Measurements from ENCODE around the gene CAST.

Gene CAST

DNA sequence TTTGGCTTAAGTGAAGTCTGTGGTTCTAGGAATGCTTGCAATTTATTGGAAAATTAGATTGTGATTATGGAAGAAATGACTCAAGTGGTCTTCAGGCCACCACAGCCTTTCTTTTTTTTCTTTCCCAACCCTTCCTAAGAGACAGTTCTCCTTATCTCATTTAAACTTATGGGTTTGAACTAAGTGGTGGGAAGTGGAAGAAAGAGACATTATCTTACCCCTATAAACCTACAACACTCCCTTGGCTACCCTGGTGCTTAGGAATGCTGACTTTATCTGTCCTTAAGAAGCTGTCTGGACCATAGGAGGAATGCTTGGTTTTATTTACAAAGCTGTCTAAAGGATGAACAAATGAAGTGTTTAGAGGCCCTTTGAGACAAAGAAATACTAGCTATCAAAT lies 150.7 kb downstream of the CAST start:
- DNase-seq (ENCODE audit: low read depth in 2 of 3, low spot score in 1 of 3), result no peak

DNA sequence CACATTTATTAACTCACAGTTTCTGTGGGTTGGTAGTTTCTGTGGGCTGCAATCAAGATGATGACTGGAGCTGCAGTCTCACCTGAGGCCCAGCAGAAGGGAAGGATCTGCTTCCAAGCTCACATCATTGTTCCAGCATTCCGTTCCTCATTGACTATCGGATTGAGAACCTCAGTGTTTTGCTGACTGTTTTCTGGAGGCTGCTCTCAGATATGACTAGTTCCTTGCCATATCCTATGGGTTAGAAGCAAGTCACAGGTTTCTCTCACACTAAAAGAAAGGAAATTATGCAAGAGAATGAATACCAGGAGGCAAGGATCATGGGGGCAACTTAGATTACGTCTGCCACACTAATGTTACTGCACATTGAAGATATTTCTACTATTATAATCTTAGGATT lies 151.9 kb downstream of the CAST start:
- DNase-seq (ENCODE audit: low read depth in 2 of 3, low spot score in 1 of 3), result no peak

DNA sequence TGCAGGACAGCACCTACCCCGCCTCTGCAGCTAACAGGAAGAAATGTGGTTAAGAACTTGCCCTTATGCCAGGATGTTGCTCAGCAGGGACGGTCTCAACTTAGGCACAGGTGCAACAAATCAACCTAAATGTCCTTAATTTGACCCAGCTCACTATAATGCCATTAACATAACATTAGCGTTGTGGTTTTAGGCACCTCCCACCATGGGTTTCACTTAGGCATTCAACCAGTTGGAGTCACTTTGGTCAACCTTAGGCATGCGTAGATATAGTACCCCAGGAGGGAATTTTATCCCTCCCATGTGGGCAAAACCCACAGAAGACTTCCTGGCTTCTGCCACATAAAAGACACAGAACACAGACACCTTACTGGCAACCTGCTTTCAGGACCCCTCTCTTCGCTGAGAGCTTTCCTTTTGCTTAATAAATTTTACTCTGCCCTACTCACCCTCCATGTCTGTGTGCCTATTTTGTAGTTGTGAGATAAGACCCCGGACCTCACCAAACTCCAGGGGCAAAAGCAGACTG lies 154.3 kb downstream of the CAST start:
- DNase-seq (ENCODE audit: low read depth in 2 of 3, low spot score in 1 of 3), result peak in 2 of 3 donors; percentile 10 to 46

DNA sequence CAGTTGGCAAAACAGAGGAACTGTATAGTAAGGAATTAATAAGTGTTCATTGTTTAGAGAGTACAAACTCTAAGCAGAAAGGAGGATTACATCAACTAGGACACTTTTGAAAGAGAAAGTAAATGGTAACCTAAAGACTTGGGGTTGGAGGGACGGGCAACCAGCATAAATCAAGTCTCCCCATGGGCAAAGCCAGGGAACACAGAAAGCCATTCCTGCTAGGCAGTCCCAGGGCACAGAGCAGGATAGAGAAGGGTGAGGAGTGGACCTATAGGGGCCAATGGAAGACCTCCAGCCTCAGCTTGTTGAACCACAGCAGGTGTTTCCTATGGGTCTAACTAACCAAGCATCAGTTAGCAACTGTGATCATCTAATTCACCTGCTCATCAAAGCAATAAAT lies 154.8 kb downstream of the CAST start:
- no peak for DNase-seq (ENCODE audit: low read depth in 2 of 3, low spot score in 1 of 3)

DNA sequence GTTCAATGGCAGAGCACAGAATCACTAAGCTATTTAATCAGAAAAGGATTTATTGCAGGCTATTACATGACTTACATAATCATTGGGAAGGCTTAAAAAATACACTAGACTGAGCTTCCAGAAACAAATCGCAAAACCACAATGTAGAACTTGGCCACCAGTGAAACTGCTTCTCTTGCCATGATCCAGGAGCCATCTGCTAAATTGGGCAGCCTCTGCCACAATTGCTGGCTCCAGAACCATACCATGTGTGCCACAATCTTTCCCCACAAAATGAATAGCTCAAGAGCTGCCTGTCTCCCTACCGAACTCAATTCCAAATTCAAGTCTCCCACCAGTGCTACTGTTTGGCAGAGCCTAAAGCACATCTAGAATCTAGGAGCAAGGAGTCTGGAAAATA lies 155.3 kb downstream of the CAST start:
- no peak for DNase-seq (ENCODE audit: low read depth in 2 of 3, low spot score in 1 of 3)

DNA sequence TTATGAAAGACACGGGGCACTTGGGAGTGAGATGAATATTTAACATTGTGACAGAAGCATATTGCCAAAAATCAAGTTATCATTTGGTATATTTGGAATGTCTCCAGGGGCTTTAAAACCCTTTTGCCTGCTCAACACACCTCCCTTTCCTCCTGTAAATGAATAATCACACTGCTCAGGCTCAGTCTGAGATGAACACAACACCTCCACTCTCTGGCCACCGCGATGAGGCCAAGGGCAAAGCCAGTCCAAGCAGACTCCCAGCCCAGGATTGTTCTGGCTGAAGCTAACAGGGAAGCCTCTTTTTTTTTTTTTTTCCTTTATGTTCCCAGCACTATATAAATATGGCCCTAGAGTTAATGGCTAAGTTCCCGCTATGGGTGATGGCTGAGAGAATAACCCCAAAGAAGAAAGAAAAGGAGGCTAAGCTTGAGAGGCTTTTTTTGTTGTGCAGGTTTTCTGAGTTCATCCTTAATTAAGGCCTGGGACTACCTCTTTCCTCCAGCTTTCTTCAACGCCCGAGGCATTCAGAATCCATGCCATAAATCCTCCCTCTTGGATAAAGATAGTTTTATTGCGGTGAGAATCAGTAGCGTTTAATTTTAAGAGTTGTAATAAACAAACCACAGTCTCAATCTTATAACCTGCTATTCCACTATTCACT lies 156.1 kb downstream of the CAST start:
- no peak for DNase-seq (ENCODE audit: low read depth in 2 of 3, low spot score in 1 of 3)

DNA sequence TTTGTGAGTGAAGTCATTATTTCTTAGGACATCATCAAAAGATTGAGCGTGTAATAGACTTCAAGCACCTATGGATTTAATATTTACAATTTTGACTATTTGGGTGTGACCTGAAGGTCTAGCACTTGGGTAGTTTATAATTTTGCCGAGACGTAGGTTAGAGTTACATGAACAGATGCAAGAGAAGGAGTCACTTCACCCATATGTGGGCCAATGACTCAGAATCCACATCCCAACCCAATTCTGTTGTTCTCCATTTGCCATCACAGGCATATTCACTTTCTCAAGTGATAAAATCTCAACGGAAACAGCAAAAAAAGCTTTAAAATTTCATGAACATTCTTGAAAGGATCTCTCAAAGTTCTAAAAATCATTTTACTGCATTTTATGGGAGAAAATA lies 157.6 kb downstream of the CAST start:
- no peak for DNase-seq (ENCODE audit: low read depth in 2 of 3, low spot score in 1 of 3)

DNA sequence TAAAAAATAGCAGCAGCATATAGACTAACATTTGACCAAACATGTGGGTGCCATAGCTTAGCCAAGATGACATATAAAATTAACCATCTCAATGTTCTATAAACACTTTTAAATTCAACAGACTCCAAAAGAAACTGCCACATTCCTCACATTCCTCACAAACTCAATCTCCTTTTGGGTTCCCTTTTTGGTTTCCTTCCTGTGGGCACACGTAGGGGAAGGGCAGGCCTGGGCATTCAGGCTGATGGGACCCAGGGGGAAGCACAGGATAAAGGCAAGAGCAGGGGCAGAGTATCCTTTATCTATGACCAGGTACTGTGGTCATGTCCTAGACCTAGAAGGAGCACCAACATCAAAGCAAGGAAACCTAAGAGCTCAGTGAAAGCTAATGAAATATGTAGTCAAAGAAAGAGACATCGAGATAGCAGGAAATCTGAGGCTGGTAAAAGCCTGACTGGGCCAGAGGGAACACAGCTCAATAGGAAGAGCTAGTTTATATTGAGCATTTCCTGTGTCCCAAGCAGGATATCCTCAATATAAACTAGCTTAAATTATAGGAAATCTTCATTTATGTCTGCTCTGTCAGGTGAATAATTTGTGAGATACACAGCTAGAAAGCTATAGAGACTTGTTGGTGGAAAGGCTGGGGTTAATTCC lies 159.2 kb downstream of the CAST start:
- DNase-seq (ENCODE audit: low read depth in 2 of 3, low spot score in 1 of 3), result no peak

DNA sequence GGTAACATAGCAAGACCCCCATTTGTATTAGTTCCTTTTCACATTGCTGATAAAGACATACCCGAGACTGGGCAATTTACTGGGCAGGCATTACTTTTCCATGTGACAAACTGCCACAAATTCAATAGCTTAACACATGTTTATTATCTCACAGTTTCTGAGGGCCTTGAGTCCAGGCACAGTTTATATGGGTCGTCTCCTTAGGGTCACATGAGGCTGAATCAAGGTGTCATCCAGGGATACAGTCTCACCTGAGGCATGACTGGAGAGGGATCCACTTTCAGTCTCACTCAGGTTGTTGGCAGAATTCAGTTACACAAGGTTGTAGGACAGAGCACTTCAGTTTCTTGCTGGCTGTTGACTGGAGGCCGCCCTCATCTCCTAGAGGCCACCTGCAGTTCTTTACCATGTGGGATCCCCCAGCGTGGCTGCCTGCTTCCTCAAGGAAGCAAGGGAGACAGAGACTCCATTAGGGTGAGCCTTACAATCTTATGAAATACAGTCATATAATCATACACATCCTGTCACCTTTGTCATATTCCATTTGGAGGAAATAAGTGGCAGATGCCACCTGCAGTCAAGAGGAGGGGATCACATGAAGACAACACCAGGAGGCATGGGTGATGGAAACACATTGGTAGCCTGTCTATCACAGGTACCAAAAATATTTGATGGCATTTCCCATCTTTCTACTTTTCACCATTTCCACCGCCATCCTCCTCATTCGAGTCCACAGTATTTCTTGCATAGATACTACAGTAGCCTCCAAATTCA lies 160.7 kb downstream of the CAST start:
- no peak for DNase-seq (ENCODE audit: low read depth in 2 of 3, low spot score in 1 of 3)

DNA sequence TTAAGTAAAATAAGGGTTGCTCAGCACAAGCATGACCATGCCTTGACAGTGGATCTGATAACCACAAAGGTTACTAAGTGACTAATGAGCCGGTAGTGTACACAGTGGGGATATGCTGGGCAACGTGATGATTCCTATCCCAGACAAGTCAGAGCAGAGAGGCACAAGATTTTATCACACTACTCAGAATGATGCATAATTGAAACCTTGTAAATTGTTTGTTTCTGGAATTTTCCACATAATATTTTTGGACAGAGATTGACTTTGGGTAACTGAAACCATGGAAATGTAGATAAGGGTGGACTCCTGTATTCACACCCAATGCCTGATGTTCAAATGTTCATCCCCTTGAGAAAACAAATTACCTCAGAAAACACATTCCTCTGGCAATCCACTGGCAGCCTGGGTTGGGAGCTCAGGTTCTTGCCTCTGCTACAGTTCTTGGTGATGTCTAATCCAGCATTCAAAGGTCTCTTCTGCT lies 161.8 kb downstream of the CAST start:
- no peak for DNase-seq (ENCODE audit: low read depth in 2 of 3, low spot score in 1 of 3)

Data from stimulated activated CD4-positive, alpha-beta T cell treated with anti-CD3 and anti-CD28 coated beads, Interleukin-12 subunit alpha, Interleukin-12 subunit beta, amount 100 ng/mL, for 48 hours (primary cell).